Measurements from ENCODE around the gene SFXN5. TPM values are rescaled to one million over a fixed set of nuclear protein-coding genes. Genes with fewer than 3 reads are reported as not detected.

SFXN5 gene
- total and polyA plus RNA-seq, 4 donors = 6.3 to 20.7 (median 14.8) TPM

- no peak for ATAC-seq (ENCODE audit: low FRiP score)
- Histone ChIP-seq H3K36me3 (ENCODE audit: control insufficient read depth in 1 of 2, insufficient read depth in 2 of 2, low read length in 1 of 2) (no peaks in the 10 kb centered on the region), H3K27ac (ENCODE audit: low read depth in 1 of 2, low read length in 2 of 2) (no peak overlapping the region), H3K27me3 (ENCODE audit: control insufficient read depth in 1 of 2, insufficient read depth in 2 of 2, low read length in 1 of 2) (no peaks in the 10 kb centered on the region), H3K9me3 (ENCODE audit: control insufficient read depth, low read length) (no peaks in the 10 kb centered on the region), H3K4me3 (ENCODE audit: low read length in 2 of 2) (no peak overlapping the region), H3K4me1 (ENCODE audit: control insufficient read depth in 1 of 2, insufficient read depth in 2 of 2, low read length in 2 of 2) (no peaks in the 10 kb centered on the region)
- intact Hi-C loops (cut with DNase I) = no loop called here
- 94 to 96% methylated on average over 26 of the region's 26 CpGs for WGBS, 2 donors
- no peak for DNase-seq
These were observed 111.2 kb downstream of the SFXN5 start for GRCh38 chr2:72959995-72960981.

GRCh38 chr2:72959554-72959953, 112.0 kb downstream of the SFXN5 start:
- no peaks in the 10 kb centered on the region for H3K36me3 ChIP-seq (ENCODE audit: control insufficient read depth in 1 of 2, insufficient read depth in 2 of 2, low read length in 1 of 2)
- ATAC-seq (ENCODE audit: low FRiP score) = no peak
- 95 to 98% methylated on average over 8 of the region's 8 CpGs for WGBS, 2 donors

GRCh38 chr2:72958542-72959385, 112.7 kb downstream of the SFXN5 start:
- ATAC-seq (ENCODE audit: low FRiP score) (no peak), DNase-seq (no peak)
- Histone ChIP-seq H3K4me3 (ENCODE audit: low read length in 2 of 2) (no peak overlapping the region), H3K27me3 (ENCODE audit: control insufficient read depth in 1 of 2, insufficient read depth in 2 of 2, low read length in 1 of 2) (no peaks in the 10 kb centered on the region), H3K4me1 (ENCODE audit: control insufficient read depth in 1 of 2, insufficient read depth in 2 of 2, low read length in 2 of 2) (no peaks in the 10 kb centered on the region), H3K27ac (ENCODE audit: low read depth in 1 of 2, low read length in 2 of 2) (no peak overlapping the region), H3K36me3 (ENCODE audit: control insufficient read depth in 1 of 2, insufficient read depth in 2 of 2, low read length in 1 of 2) (no peaks in the 10 kb centered on the region), H3K9me3 (ENCODE audit: control insufficient read depth, low read length) (no peaks in the 10 kb centered on the region)
- WGBS, 2 donors = 95 to 96% methylated on average over 13 of the region's 13 CpGs
- intact Hi-C loops (cut with DNase I) = no loop called here

More at GRCh38 chr2:72959554-72959953, 112.0 kb downstream of the SFXN5 start:
- Histone ChIP-seq H3K9me3 (ENCODE audit: control insufficient read depth, low read length) (no peaks in the 10 kb centered on the region), H3K4me3 (ENCODE audit: low read length in 2 of 2) (no peak overlapping the region), H3K4me1 (ENCODE audit: control insufficient read depth in 1 of 2, insufficient read depth in 2 of 2, low read length in 2 of 2) (no peaks in the 10 kb centered on the region), H3K27me3 (ENCODE audit: control insufficient read depth in 1 of 2, insufficient read depth in 2 of 2, low read length in 1 of 2) (no peaks in the 10 kb centered on the region), H3K27ac (ENCODE audit: low read depth in 1 of 2, low read length in 2 of 2) (no peak overlapping the region)
- DNase-seq = no peak
- intact Hi-C loops (cut with DNase I) = no loop called here

- no peak for ATAC-seq (ENCODE audit: low FRiP score)
These were observed 114.6 kb downstream of the SFXN5 start for GRCh38 chr2:72956936-72957335.

GRCh38 chr2:72956050-72956395, 115.5 kb downstream of the SFXN5 start:
- Histone ChIP-seq H3K27me3 (ENCODE audit: control insufficient read depth in 1 of 2, insufficient read depth in 2 of 2, low read length in 1 of 2) (no peaks in the 10 kb centered on the region), H3K36me3 (ENCODE audit: control insufficient read depth in 1 of 2, insufficient read depth in 2 of 2, low read length in 1 of 2) (no peaks in the 10 kb centered on the region), H3K27ac (ENCODE audit: low read depth in 1 of 2, low read length in 2 of 2) (no peak overlapping the region), H3K4me1 (ENCODE audit: control insufficient read depth in 1 of 2, insufficient read depth in 2 of 2, low read length in 2 of 2) (no peaks in the 10 kb centered on the region), H3K9me3 (ENCODE audit: control insufficient read depth, low read length) (no peaks in the 10 kb centered on the region), H3K4me3 (ENCODE audit: low read length in 2 of 2) (no peak overlapping the region)
- WGBS, 2 donors = 95 to 100% methylated on average over 2 of the region's 2 CpGs
- no peak for ATAC-seq (ENCODE audit: low FRiP score)
- intact Hi-C loops (cut with DNase I) = no loop called here
- no peak for DNase-seq

More at GRCh38 chr2:72956936-72957335, 114.6 kb downstream of the SFXN5 start:
- Histone ChIP-seq H3K36me3 (ENCODE audit: control insufficient read depth in 1 of 2, insufficient read depth in 2 of 2, low read length in 1 of 2) (no peaks in the 10 kb centered on the region), H3K27ac (ENCODE audit: low read depth in 1 of 2, low read length in 2 of 2) (no peak overlapping the region), H3K4me1 (ENCODE audit: control insufficient read depth in 1 of 2, insufficient read depth in 2 of 2, low read length in 2 of 2) (no peaks in the 10 kb centered on the region), H3K27me3 (ENCODE audit: control insufficient read depth in 1 of 2, insufficient read depth in 2 of 2, low read length in 1 of 2) (no peaks in the 10 kb centered on the region), H3K4me3 (ENCODE audit: low read length in 2 of 2) (no peak overlapping the region), H3K9me3 (ENCODE audit: control insufficient read depth, low read length) (no peaks in the 10 kb centered on the region)
- no peak for DNase-seq
- 87 to 91% methylated on average over 3 of the region's 3 CpGs for WGBS, 2 donors
- intact Hi-C loops (cut with DNase I) = no loop called here

- intact Hi-C loops (cut with DNase I) = no loop called here
- no peaks in the 10 kb centered on the region for H3K9me3 ChIP-seq (ENCODE audit: control insufficient read depth, low read length)
- H3K4me3 ChIP-seq (ENCODE audit: low read length in 2 of 2) = no peak overlapping the region
- no peak for ATAC-seq (ENCODE audit: low FRiP score)
- DNase-seq = no peak
- WGBS, 2 donors = 89 to 90% methylated on average over 24 of the region's 24 CpGs
- H3K27me3 ChIP-seq (ENCODE audit: control insufficient read depth in 1 of 2, insufficient read depth in 2 of 2, low read length in 1 of 2) = no peaks in the 10 kb centered on the region
- no peaks in the 10 kb centered on the region for H3K4me1 ChIP-seq (ENCODE audit: control insufficient read depth in 1 of 2, insufficient read depth in 2 of 2, low read length in 2 of 2)
- H3K27ac ChIP-seq (ENCODE audit: low read depth in 1 of 2, low read length in 2 of 2) = no peak overlapping the region
- H3K36me3 ChIP-seq (ENCODE audit: control insufficient read depth in 1 of 2, insufficient read depth in 2 of 2, low read length in 1 of 2) = no peaks in the 10 kb centered on the region
These were observed 116.1 kb downstream of the SFXN5 start for GRCh38 chr2:72955228-72956049.

GRCh38 chr2:72954376-72955227, 116.9 kb downstream of the SFXN5 start:
- Histone ChIP-seq H3K4me1 (ENCODE audit: control insufficient read depth in 1 of 2, insufficient read depth in 2 of 2, low read length in 2 of 2) (no peaks in the 10 kb centered on the region), H3K36me3 (ENCODE audit: control insufficient read depth in 1 of 2, insufficient read depth in 2 of 2, low read length in 1 of 2) (no peaks in the 10 kb centered on the region), H3K4me3 (ENCODE audit: low read length in 2 of 2) (no peak overlapping the region), H3K9me3 (ENCODE audit: control insufficient read depth, low read length) (no peaks in the 10 kb centered on the region), H3K27me3 (ENCODE audit: control insufficient read depth in 1 of 2, insufficient read depth in 2 of 2, low read length in 1 of 2) (no peaks in the 10 kb centered on the region), H3K27ac (ENCODE audit: low read depth in 1 of 2, low read length in 2 of 2) (no peak overlapping the region)
- intact Hi-C loops (cut with DNase I) = no loop called here
- WGBS, 2 donors = 87 to 89% methylated on average over 12 of the region's 12 CpGs
- ATAC-seq (ENCODE audit: low FRiP score) = no peak
- no peak for DNase-seq
